Vagina (tissue), 2 donors: Measurements from ENCODE around the gene ACOT9.

Experiments
- POLR2A ChIP-seq, 2 donors: fragments of 450-650 bp; IDR thresholded peaks; one replicate each; pipeline ENCODE4 v1.6.1; 2017; ENCODE audit warnings: antibody characterized with exemption in 2 of 2, mild to moderate bottlenecking in 2 of 2, moderate library complexity in 2 of 2
- POLR2AphosphoS5 ChIP-seq, 2 donors: sonication (generic); formaldehyde crosslinking; IDR thresholded peaks; one replicate each; pipeline ENCODE4 v1.9.0; 2017; ENCODE audit warnings: antibody characterized with exemption in 2 of 2, mild to moderate bottlenecking in 2 of 2, low read depth in 1 of 2; ENCODE audit not compliant: insufficient read depth in 1 of 2
- TF ChIP-seq, protein P1 (sequence below), 3 experiments: fragments of 450-650 bp in 2 of 3; fragments of 200-600 bp in 1 of 3; sonication (generic) in 1 of 3; IDR thresholded peaks; one replicate each; pipeline ENCODE4 v1.5.1; 2017 to 2019; ENCODE audit warnings: antibody characterized with exemption in 3 of 3, mild to moderate bottlenecking in 2 of 3, moderate library complexity in 2 of 3

DNA sequence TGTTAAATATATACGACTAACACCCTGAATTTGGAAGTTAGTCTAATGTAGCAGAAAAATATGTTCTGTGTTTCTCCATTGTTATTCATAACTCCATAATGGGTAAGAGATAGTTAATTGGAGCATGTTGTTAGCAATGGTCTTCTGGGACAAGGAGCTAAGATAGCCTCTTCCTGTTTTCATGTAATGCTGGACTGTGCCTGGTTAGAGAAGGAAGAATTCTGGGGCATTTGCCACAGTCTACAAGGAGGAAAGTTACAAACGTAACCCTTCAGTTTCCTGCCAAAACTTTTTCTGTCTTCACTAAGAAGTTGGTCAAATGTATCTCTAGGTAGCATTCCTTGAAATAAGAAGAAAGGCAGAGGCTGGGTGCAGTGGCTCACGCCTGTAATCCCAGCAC, 70.0 kb downstream of the ACOT9 start:
- TF ChIP-seq, protein P1, sequence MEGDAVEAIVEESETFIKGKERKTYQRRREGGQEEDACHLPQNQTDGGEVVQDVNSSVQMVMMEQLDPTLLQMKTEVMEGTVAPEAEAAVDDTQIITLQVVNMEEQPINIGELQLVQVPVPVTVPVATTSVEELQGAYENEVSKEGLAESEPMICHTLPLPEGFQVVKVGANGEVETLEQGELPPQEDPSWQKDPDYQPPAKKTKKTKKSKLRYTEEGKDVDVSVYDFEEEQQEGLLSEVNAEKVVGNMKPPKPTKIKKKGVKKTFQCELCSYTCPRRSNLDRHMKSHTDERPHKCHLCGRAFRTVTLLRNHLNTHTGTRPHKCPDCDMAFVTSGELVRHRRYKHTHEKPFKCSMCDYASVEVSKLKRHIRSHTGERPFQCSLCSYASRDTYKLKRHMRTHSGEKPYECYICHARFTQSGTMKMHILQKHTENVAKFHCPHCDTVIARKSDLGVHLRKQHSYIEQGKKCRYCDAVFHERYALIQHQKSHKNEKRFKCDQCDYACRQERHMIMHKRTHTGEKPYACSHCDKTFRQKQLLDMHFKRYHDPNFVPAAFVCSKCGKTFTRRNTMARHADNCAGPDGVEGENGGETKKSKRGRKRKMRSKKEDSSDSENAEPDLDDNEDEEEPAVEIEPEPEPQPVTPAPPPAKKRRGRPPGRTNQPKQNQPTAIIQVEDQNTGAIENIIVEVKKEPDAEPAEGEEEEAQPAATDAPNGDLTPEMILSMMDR (IDR thresholded peaks at IDR 0.05) = no peak
- TF ChIP-seq POLR2A (IDR thresholded peaks at IDR 0.05) (no peak), POLR2AphosphoS5 (IDR thresholded peaks at IDR 0.05; ENCODE audit: insufficient read depth in 1 of 2, low read depth in 1 of 2) (no peak)
